K562 (cell line): ENCODE measurements around the gene RASGRP2. TPM values are rescaled to one million over a fixed set of nuclear protein-coding genes. Genes with fewer than 3 reads are reported as not detected.
A peak's percentile ranks its signal among the peaks of the same experiment; 100 is the strongest.

ENCODE experiments used
- ATAC-seq: fragments of 200-7000 bp; cut with Tn5 transposase; 3 replicates; pipeline ENCODE4 v1.9.1; 2020; ENCODE audit warnings: moderate library complexity
- BruUV-seq: library from RNA; stranded (reverse); fragments of 400-500 nt; replicated peaks from 2 replicates; lab custom pipeline; 2021; lab: Mats Ljungman, UMichigan
- CTCF ChIA-PET: fragments of 300-600 bp; formaldehyde crosslinking; extraction: SDS; loops from one replicate; lab custom pipeline; 2021; ENCODE audit warnings: low intra/inter-chr PET ratio; lab: Yijun Ruan, JAX
- POLR2A ChIA-PET: fragments of 300-600, 350-650 bp; sonication (Branson Sonifier 250); formaldehyde crosslinking; extraction: SDS; loops from one replicate; lab custom pipeline; 2021; ENCODE audit warnings: antibody characterized with exemption, inconsistent platforms; lab: Yijun Ruan, JAX
- DNase-seq, 4 experiments: peaks; one replicate each; pipeline versions ENCODE4 v3.0.0 to v3.0.0-alpha.2; 2011 to 2018; ENCODE audit warnings: low spot score in 3 of 4, mixed read lengths in 3 of 4; ENCODE audit errors: extremely low read depth in 1 of 4
- FAIRE-seq: peaks from 2 replicates; lab custom pipeline; 2011; peaks lifted over from hg19 to GRCh38; lab: Jason Lieb, UNC
- H2AFZ ChIP-seq: 2 replicates; pipeline ENCODE4 v1.6.0; 2011; ENCODE audit warnings: low read depth, low read length, control low read depth, inconsistent platforms
- H3K27ac ChIP-seq: fragments of 200-600 bp; 3 replicates; pipeline ENCODE4 v1.8.0; 2011; ENCODE audit warnings: low read depth, mild to moderate bottlenecking, control low read depth, inconsistent platforms, low read length, moderate library complexity, mixed read lengths; ENCODE audit errors: extremely low read depth
- H3K27me3 ChIP-seq, 2 experiments: fragments of 300-600 bp in 1 of 2; 2 replicates in 1 of 2; 3 replicates in 1 of 2; pipeline versions ENCODE4 v1.6.0 to v1.8.0; 2011; ENCODE audit warnings: inconsistent platforms in 2 of 2, low read length in 2 of 2, mild to moderate bottlenecking in 1 of 2, mixed read lengths in 1 of 2, moderate library complexity in 1 of 2; ENCODE audit not compliant: control insufficient read depth in 2 of 2, insufficient read depth in 2 of 2
- H3K36me3 ChIP-seq: fragments of 300-600 bp; 3 replicates; pipeline ENCODE4 v1.8.0; 2011; ENCODE audit warnings: mild to moderate bottlenecking, low read length, inconsistent platforms; ENCODE audit not compliant: control insufficient read depth, insufficient read depth
- H3K4me1 ChIP-seq, 2 experiments: fragments of 200-600 bp in 1 of 2; replicated peaks in 1 of 2; 2 replicates in 1 of 2; 3 replicates in 1 of 2; pipeline versions ENCODE4 v1.5.1 to v1.8.0; 2011; ENCODE audit warnings: inconsistent platforms in 2 of 2, low read length in 2 of 2, mild to moderate bottlenecking in 1 of 2, mixed read lengths in 1 of 2, moderate library complexity in 1 of 2; ENCODE audit not compliant: control insufficient read depth in 2 of 2, insufficient read depth in 2 of 2
- H3K4me2 ChIP-seq: 2 replicates; pipeline ENCODE4 v1.6.1; 2011; ENCODE audit warnings: low read length, control low read depth, inconsistent platforms, mixed read lengths; ENCODE audit not compliant: insufficient read depth
- H3K4me3 ChIP-seq: fragments of 200-600 bp; sonication (generic), shearing (Covaris generic); 2 replicates; pipeline ENCODE4 v1.5.1; 2016; ENCODE audit warnings: control low read depth, inconsistent platforms
- H3K79me2 ChIP-seq: fragments of 200-600 bp; 3 replicates; pipeline ENCODE4 v1.8.0; 2011; ENCODE audit warnings: low read length, inconsistent platforms; ENCODE audit not compliant: control insufficient read depth, insufficient read depth
- H3K9ac ChIP-seq, 2 experiments: 2 replicates each; pipeline versions ENCODE4 v1.6.0 to v1.6.1; 2011; ENCODE audit warnings: low read depth in 2 of 2, low read length in 2 of 2, control low read depth in 1 of 2, inconsistent platforms in 1 of 2, mild to moderate bottlenecking in 1 of 2, mixed read lengths in 1 of 2; ENCODE audit not compliant: insufficient read depth in 1 of 2
- H3K9me1 ChIP-seq: one replicate; pipeline ENCODE4 v1.6.0; 2011; ENCODE audit warnings: inconsistent platforms, mild to moderate bottlenecking, low read length, moderate library complexity; ENCODE audit not compliant: control insufficient read depth, insufficient read depth
- H3K9me3 ChIP-seq: replicated peaks from 2 replicates; pipeline ENCODE4 v1.5.1; 2011; ENCODE audit warnings: low read depth, low read length, inconsistent platforms; ENCODE audit not compliant: control insufficient read depth, insufficient read depth
- H4K20me1 ChIP-seq: replicated peaks from 2 replicates; pipeline ENCODE4 v1.6.1; 2011; ENCODE audit warnings: low read length, inconsistent platforms, mixed read lengths; ENCODE audit not compliant: control insufficient read depth, insufficient read depth
- DACH1 ChIP-seq: fragments of 450-650 bp; IDR thresholded peaks from 2 replicates; pipeline ENCODE4 v1.6.1; 2018; ENCODE audit not compliant: partially characterized antibody
- EWSR1 ChIP-seq: fragments of 450-650 bp; IDR thresholded peaks from 2 replicates; pipeline ENCODE4 v1.6.1; 2018; ENCODE audit warnings: borderline replicate concordance, mild to moderate bottlenecking, low read depth, moderate library complexity; ENCODE audit not compliant: partially characterized antibody
- FOXA1 ChIP-seq: fragments of 450-650 bp; IDR thresholded peaks from 2 replicates; pipeline ENCODE4 v1.6.1; 2016; ENCODE audit warnings: mild to moderate bottlenecking, borderline replicate concordance
- FOXJ2 ChIP-seq: fragments of 200-800 bp; sonication (Bioruptor generic); IDR thresholded peaks from 2 replicates; pipeline ENCODE4 v1.6.1; 2016; ENCODE audit warnings: missing genetic modification characterization, missing compliant biosample characterization
- HNRNPUL1 ChIP-seq: fragments of 200-400 bp; formaldehyde crosslinking; IDR thresholded peaks from 2 replicates; pipeline ENCODE4 v1.6.1; 2017; ENCODE audit warnings: low read length
- JUND ChIP-seq, 2 experiments: IDR thresholded peaks; 2 replicates in 1 of 2; 3 replicates in 1 of 2; pipeline ENCODE4 v1.6.1; 2011; ENCODE audit warnings: borderline replicate concordance in 2 of 2, low read depth in 2 of 2, low read length in 2 of 2, improper control_type of control experiment in 1 of 2, missing biosample characterization in 1 of 2, missing genetic modification characterization in 1 of 2, missing genetic modification reagents in 1 of 2
- LARP7 ChIP-seq: fragments of 450-650 bp; IDR thresholded peaks from 2 replicates; pipeline ENCODE4 v1.6.1; 2016
- NFE2 ChIP-seq: IDR thresholded peaks from 2 replicates; pipeline ENCODE4 v1.6.1; 2014; ENCODE audit warnings: antibody characterized with exemption, low read depth
- PTTG1 ChIP-seq: fragments of 450-650 bp; IDR thresholded peaks from 2 replicates; pipeline ENCODE4 v1.6.1; 2016; ENCODE audit warnings: low read depth, mild to moderate bottlenecking, missing genetic modification characterization, missing compliant biosample characterization
- RBBP5 ChIP-seq: fragments of 200-600 bp; sonication (generic); IDR thresholded peaks from 2 replicates; pipeline ENCODE4 v1.6.1; 2012; ENCODE audit warnings: borderline replicate concordance, mild to moderate bottlenecking, low read length, control low read depth, inconsistent platforms; ENCODE audit not compliant: insufficient read depth, poor library complexity, severe bottlenecking
- RBM25 ChIP-seq: fragments of 200-400 bp; formaldehyde crosslinking; IDR thresholded peaks from 2 replicates; pipeline ENCODE4 v1.6.1; 2018; ENCODE audit warnings: low read length, low read depth, moderate library complexity; ENCODE audit not compliant: severe bottlenecking
- RUNX1 ChIP-seq: sonication (generic); IDR thresholded peaks from 2 replicates; pipeline ENCODE4 v1.6.1; 2016; ENCODE audit warnings: antibody characterized with exemption, low read depth
- SIN3B ChIP-seq: fragments of 450-650 bp; IDR thresholded peaks from 2 replicates; pipeline ENCODE4 v1.6.1; 2017; ENCODE audit warnings: low read depth, mild to moderate bottlenecking, moderate library complexity
- SPI1 ChIP-seq: IDR thresholded peaks from 2 replicates; pipeline ENCODE4 v1.6.1; 2011; ENCODE audit warnings: low read depth, low read length, control low read depth, borderline replicate concordance
- SRSF3 ChIP-seq: fragments of 200-400 bp; formaldehyde crosslinking; IDR thresholded peaks from 2 replicates; pipeline ENCODE4 v1.6.1; 2016; ENCODE audit warnings: mild to moderate bottlenecking, low read length, moderate library complexity; ENCODE audit not compliant: insufficient read depth
- XRCC5 ChIP-seq: fragments of 200-400 bp; formaldehyde crosslinking; IDR thresholded peaks from 2 replicates; pipeline ENCODE4 v1.6.1; 2017; ENCODE audit warnings: low read depth, mild to moderate bottlenecking, low read length
- ZNF197 ChIP-seq: fragments of 200-800 bp; sonication (Bioruptor generic); IDR thresholded peaks from 2 replicates; pipeline ENCODE4 v1.6.1; 2016; ENCODE audit warnings: low read depth, missing genetic modification characterization, missing compliant biosample characterization
- ZNF212 ChIP-seq: fragments of 450-650 bp; formaldehyde crosslinking; IDR thresholded peaks from 2 replicates; pipeline ENCODE4 v1.4.0; 2020; ENCODE audit warnings: mild to moderate bottlenecking
- ZNF717 ChIP-seq: fragments of 250-450 bp; sonication (Bioruptor Pico); IDR thresholded peaks from 2 replicates; pipeline ENCODE4 v1.5.0; 2021
- WGBS: fragments of 100-300 bp; shearing (Covaris generic); methylation state at CpG from one replicate; pipeline ENCODE4 v1.1.6; 2016; ENCODE audit warnings: low coverage, mixed read lengths; ENCODE audit not compliant: insufficient coverage; ENCODE audit errors: missing lambda C conversion rate; 5-methylcytosine and 5-hydroxymethylcytosine counted together
- in situ Hi-C: fragments of 300-500 bp; cut with MboI; formaldehyde crosslinking; loops from 4 replicates; pipeline ENCODE4 v1.15.0; 2018; ENCODE audit warnings: inconsistent platforms, mixed read lengths
- intact Hi-C: fragments of 100-400 bp; cut with micrococcal nuclease; formaldehyde crosslinking; loops from 2 replicates; pipeline ENCODE4 v1.14.2; 2022
- polyA plus RNA-seq, 8 experiments: library from polyadenylated mRNA; depleted of rRNA in 4 of 8; stranded (reverse) in 5 of 8; unstranded in 3 of 8; fragments of >200 nt; fragmentation: Nextera tagmentation in 2 of 8; fragmentation: Illumina TruSeq in 1 of 8; extraction: Ambion mirVana in 2 of 8; extraction: Trizol in 1 of 8; gene quantifications; 2 replicates each; pipeline versions ENCODE4 v1.2.1 to v1.2.3, GENCODE V29; 2011 to 2014; ENCODE audit warnings: inconsistent platforms in 1 of 8, missing spikeins in 1 of 8
- total RNA-seq, 7 experiments: library from RNA; depleted of rRNA in 6 of 7; stranded (reverse); fragments of >200 nt in 6 of 7; fragmentation: Illumina TruSeq in 2 of 7; extraction: Trizol in 2 of 7; gene quantifications; 2 replicates each; pipeline versions ENCODE4 v1.2.1 to v1.2.3, GENCODE V29; 2011 to 2021; ENCODE audit warnings: low replicate concordance in 1 of 7

The RASGRP2 gene
- total and polyA plus RNA-seq, 9 of the 15 experiments (the other 6 are each of a cell fraction or from before 2014, with no cell fraction given) = 0.87 to 22.7 (median 5.5) TPM

GRCh38 chr11:64691543-64691942 lies 52.4 kb downstream of the RASGRP2 start:
- TF ChIP-seq SPI1 (peak; percentile 80), ZNF197 (no peak)
- TF ChIP-seq, all 486 proteins: peak for 1
- Histone ChIP-seq H2AFZ (no peak overlapping the region), H3K4me3 (no peak overlapping the region), H3K27me3 (peaks cover 10 to 62% of the 10 kb centered on the region in 2 experiments; a peak in 4 of 5 replicates), H3K9me1 (no peaks in the 10 kb centered on the region), H3K4me2 (no peak overlapping the region), H3K79me2 (no peaks in the 10 kb centered on the region), H3K36me3 (no peaks in the 10 kb centered on the region), H3K9me3 (no peaks in the 10 kb centered on the region), H3K9ac (no peak overlapping the region), H3K4me1 (peaks cover 0 to 6% of the 10 kb centered on the region in 2 experiments; a peak in 3 of 5 replicates), H3K27ac (no peak overlapping the region), H4K20me1 (no peaks in the 10 kb centered on the region)
- intact Hi-C loops (no loop called here), in situ Hi-C loops (no loop called here)
- FAIRE-seq (no peak), DNase-seq (no peak), ATAC-seq (no peak)
- ChIA-PET POLR2A (interaction anchor here (1.1 kb wide), 1 partner anchor 8 kb away, joined by 3 read pairs; no protein-coding TSS in a partner anchor), CTCF (no interaction called here)
- no TSS peak for BruUV-seq
- WGBS = 6% methylated on average over 1 of the region's 1 CpG

DNA sequence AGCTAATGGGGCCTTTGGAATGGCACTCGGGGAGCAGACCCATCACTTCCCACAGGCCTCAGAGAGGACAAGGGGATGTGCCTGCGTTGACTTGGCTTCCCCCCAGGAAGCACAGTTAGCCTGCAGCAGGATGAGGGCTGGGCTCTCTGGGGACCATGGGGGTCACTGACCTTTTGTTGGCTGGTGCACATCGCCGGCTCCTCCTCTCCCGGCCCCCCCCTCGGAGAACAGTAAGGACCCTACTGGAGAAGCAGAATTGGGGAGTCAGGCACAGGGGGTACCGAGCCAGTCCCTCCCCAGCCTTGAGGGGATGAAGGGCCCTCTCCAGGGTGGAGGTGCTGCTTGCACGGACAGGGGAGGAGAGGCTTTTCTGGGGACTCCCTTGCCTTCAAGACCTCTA lies 53.7 kb downstream of the RASGRP2 start:
- no peak overlapping the region; a peak in 1 of 4 replicates for H3K9ac ChIP-seq
- BruUV-seq = no TSS peak
- no peak for FAIRE-seq
- no peak for DNase-seq
- H3K27me3 ChIP-seq = peaks cover 17 to 62% of the 10 kb centered on the region in 2 experiments; a peak in 4 of 5 replicates
- ChIA-PET POLR2A (interaction anchor here (0.7 to 1.1 kb wide), 2 partner anchors 9 to 16 kb away, joined by 3 read pairs; no protein-coding TSS in a partner anchor), CTCF (no interaction called here)
- no peaks in the 10 kb centered on the region for H3K9me3 ChIP-seq
- H3K4me3 ChIP-seq = no peak overlapping the region
- in situ Hi-C loops (no loop called here), intact Hi-C loops (no loop called here)
- peaks cover 0 to 6% of the 10 kb centered on the region in 2 experiments; a peak in 2 of 5 replicates for H3K4me1 ChIP-seq
- no peaks in the 10 kb centered on the region for H3K36me3 ChIP-seq
- no peaks in the 10 kb centered on the region; the same call in 1 of the 2 replicates for H4K20me1 ChIP-seq
- H2AFZ ChIP-seq = no peak overlapping the region
- H3K9me1 ChIP-seq = no peaks in the 10 kb centered on the region
- no peak overlapping the region for H3K27ac ChIP-seq
- no peak for ATAC-seq
- no peak overlapping the region for H3K4me2 ChIP-seq
- no peaks in the 10 kb centered on the region for H3K79me2 ChIP-seq
- 6% methylated on average over 8 of the region's 8 CpGs for WGBS
- no peak for TF ChIP-seq XRCC5
- TF ChIP-seq ZNF212 (CRISPR knock-in tag) = no peak
- no peak for TF ChIP-seq RUNX1
- TF ChIP-seq SIN3B = no peak
- no peak for TF ChIP-seq DACH1
- TF ChIP-seq NFE2 = no peak
- TF ChIP-seq ZNF717 (CRISPR knock-in tag) = no peak
- no peak for TF ChIP-seq SRSF3
- no peak for TF ChIP-seq FOXJ2 (tag)
- TF ChIP-seq PTTG1 (tag) = no peak
- TF ChIP-seq JUND (IDR thresholded peaks at IDR 0.05; ENCODE audit: borderline replicate concordance, low read depth, low read length) = no peak
- no peak for TF ChIP-seq JUND (tag; IDR thresholded peaks at IDR 0.05; ENCODE audit: borderline replicate concordance, low read depth, low read length)
- no peak for TF ChIP-seq RBBP5
- no peak for TF ChIP-seq RBM25
- TF ChIP-seq EWSR1 = no peak
- no peak for TF ChIP-seq FOXA1
- TF ChIP-seq LARP7 = no peak
- no peak for TF ChIP-seq HNRNPUL1
